Hematopoietic multipotent progenitor cell (in vitro differentiated cells): ENCODE results near the gene RALA. TPM values are rescaled to one million over a fixed set of nuclear protein-coding genes. Genes with fewer than 3 reads are reported as not detected.
"Not testable (repeated sequence)": the region's sequence is repeated elsewhere in the genome, so short reads cannot be mapped to it uniquely, and the experiment has no call there.

Experiments used
- DNase-seq, 3 donors: peaks; one replicate each; pipeline ENCODE4 v3.0.0-alpha.2; 2011 to 2015; ENCODE audit warnings: low read depth in 2 of 3, low spot score in 2 of 3
- total RNA-seq: library from RNA; depleted of rRNA; stranded (reverse); fragments of >200 nt; gene quantifications from one replicate; pipeline ENCODE4 v1.2.3, GENCODE V29; 2012

RALA gene
- total RNA-seq, 1 donor: 8.3 TPM

DNA sequence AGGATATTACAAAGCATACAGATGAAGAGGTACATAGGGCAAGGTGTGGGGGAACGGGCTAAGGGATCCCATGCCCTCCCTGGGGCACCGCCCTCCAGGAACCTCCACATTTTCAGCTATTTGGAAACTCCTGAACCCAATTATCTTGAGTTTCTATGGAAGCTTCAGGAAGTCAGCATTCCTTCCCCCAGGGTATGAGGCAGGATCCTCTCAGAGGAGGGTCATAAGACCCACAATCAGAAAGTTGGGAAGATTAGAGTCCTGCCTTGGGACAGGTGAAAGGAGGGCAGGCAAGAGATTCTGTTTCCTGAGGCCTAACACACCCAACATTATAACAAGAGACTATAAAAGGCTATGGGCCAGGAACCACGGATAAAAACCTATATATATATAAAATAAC is 98.0 kb downstream of the RALA start:
- no peak for DNase-seq

DNA sequence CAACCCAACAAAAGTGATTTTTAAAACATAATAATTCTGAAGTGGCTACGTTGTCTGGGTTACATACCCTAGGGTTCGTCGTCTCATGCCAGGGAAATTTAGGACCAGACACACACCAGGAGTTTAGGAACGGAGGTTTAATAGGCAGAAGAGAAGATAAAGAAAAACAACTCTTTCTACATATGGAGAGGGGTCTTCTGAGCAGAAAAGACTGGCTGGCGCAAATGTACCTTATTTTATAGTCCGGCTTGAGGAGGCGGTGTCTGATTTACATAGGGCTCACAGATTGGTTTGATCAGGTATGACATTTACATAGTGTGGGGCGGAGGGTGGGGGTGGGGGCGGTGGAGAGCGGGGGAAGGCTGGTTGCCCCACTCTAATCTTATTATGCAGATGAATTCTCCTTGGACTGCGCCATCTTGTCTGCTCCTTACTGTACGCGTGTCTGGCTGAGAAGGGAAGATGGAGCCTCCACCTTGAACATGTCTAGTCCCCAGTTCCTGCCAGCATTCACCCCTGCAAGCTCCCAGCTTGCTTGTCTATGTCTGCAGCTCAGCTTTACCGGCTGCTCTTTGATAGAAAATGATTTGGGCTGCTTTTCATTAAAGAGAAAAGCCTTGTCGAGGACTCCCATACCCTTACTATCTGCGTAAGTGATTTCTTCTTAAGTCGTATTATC is 98.7 kb downstream of the RALA start:
- DNase-seq: no peak

DNA sequence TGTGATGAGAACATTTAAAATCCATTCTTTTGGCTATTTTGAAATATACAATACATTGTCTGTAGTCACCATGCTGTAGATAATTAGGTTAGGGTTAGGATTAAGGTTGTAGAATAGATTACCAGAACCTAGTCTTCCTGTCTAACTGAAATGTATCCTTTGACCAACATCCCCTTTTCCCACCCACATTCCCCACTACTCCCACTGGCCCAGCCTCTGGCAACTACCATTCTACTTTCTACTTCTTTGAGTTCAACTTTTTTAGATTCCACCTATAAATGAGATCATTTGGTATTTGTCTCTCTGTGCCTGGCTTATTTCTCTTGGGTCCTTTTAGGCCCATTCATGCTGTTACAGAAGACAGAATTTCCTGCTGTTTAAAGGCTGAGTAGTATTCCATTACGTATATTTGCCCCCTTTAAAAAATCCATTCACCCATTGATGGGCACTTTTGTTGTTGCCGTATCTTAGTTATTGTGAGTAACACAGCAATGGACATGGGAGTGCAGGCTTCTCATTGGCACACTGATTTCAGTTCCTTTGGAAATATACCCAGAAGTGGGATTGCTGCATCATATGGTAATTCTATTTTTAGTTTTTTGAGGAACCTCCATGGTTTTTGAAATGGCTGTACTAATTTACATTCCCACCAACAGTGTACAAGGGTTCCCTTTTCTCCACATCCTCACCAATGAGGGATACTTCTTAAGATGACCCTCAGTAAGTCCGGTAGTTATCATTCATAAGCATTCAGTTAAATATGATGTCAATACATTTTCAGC is 104.0 kb downstream of the RALA start:
- DNase-seq: no peak

DNA sequence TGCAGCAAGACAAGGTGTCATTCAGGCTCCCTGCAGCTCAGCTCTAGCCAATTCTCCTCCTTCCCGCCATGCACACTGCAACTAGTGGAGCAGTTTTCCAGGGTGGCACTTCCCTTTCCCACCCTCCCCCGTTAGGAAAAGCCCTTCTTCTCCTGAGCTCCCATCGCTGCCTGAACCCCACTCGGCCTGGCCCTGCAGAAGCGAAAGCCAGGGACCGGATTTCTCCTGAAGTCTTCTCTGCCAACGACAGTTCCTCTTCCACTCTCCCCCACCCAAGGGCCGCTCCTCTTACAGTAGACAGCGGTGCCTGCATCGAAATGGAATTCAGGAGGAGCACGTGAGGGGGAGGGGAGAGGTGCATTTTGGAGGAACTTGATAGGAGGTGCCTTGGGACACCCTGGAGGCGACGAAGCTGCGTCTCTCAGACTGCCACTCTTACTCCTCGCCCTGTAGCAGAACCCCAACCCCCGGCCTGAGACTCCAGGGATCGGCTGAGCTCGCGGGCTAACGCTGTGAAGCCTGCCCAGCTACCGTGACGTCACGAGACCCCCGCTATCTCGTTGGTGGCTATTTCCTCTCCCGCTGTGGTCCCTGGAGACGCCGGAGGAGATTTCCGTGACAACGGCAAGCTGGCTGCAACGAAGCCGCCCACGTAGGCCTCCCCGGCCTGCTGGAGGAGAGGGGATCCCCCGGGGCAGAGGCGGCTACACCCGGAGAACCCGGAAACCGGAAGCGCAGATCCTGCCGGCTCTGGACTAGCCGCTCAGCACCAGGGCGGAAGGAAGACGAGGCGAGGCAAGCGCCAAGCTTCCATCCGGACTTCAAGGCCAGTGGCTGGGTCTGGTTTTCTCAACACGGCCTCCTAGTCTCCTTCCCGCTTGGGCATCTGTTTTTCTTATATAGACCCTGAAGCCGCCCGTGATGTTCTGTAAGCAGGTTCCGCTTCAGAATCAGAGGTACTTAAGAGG is 109.7 kb downstream of the RALA start:
- peak; percentile 79 to 97 (median 96) for DNase-seq

DNA sequence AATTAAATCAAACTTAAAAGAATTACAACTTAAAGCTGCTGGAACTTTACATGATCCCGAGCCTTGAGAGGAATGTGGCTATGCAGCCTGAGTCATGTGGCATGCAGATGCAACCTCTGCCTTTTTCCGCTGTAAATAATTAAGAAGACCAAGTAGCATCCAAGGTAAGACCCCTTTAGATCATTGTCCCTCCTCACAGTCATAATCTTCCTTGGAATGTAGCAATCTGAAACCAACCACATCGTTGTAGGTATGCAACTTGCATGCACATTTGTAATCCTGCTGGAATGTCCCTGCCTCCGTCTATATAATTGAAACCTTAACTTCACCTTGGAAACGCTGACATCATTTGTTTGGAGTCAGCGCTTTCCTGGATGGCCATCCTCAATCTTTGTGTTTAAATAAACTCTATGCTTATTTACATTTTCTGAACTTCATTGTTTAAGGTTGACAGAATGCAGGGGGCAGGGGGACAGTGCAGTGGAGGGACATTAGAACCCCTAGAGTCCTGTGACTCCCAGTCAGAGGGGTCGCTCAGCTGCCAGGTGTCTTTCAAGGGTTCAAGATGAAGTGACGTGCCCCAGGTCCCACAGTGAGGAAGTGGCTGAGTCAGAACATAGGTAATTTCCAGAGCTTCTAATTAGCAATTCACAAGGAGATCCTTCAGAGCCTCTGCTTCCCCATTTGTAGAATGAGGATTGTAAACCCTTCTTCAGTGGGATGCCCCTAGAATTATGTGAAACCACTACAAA is 110.7 kb downstream of the RALA start:
- DNase-seq: peak in 2 of 3 donors; percentile 14 to 42

DNA sequence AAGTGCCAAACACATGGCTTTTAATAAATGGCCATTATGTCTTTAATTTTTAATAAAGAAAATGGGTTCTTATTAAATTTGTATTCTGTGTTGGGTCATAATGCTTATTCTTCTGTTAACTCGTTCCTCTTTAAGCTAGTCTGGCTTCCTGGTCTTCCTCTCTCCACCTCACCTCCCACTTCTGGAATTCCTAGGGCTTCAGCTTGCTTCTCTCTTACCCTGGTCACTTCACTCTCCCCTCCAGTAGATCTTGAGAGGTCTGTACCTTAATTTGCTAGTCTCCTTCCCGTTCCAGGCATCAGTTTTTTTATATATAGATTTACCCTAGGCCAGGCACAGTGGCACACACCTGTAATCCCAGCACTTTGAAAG is 111.2 kb downstream of the RALA start:
- DNase-seq: no peak

DNA sequence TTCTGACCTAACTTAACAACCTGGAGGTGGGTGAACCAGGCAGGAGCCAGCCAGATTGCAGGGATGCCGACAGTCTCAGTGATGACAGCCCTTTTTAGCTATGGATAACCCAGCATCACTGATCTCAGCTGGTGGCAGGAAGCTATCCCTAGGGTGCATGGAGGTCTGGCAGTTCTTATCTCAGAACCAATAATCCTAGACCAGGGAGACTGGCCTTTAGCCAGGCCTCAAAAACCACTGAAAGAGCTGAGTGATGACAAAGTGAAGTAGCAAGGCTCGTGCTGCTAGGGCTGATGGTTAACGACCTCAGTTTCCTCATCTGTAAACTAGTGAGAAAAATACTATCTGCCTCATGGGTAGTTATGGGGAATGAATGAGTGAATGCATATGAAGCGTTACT is 112.5 kb downstream of the RALA start:
- no peak for DNase-seq

DNA sequence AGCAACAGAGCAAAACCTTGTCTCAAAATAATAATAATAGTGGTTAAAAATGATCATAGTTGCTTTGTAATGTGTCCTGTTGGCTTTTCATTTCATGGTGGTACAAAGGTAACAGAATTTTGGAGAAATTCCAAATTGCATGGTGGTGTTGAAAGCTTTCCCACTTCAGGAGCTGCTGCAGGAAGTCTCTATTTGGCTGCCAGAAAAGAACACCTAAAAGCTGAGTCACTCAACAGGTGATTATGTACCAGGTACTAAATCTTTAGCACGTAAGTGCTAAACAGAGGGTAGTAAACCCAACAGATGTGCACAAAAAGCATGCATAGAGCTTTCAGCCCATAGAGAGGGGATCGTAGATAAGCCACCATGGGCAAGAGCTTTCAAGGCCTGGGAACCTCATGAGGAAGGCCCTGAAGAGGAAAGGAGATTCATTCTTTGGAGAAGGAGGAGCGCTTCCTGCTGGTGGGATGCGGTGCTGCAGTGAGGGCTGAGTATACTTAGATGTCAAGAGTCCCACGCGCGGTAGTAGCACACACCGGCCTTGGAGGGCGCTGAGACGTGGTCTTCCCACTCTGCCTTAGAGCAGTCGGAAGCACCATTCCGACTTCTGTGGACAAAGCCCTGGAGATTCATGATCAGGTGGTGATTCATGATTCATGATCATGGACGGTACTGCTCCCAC is 118.7 kb downstream of the RALA start:
- DNase-seq: peak in 2 of 3 donors; percentile 24 to 53

DNA sequence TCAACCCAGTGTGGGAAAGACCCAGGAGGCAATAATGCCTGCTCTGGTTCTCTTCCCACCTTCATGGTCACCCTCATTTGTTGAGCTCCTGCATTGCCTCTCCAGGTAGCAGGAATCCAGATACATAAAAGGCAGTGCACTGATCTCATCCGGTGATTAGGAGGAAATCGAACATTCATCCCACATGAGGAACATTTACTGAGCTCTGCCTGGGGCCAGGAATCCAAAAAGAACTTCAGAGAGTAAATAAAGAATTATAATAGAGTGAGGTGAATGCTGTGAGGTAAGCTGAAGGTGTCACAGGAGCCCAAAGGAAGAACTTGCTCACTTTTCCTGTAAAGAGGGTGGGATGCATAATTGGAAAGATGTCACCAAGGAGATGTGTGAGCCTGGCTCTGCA is 121.2 kb downstream of the RALA start:
- DNase-seq: no peak

DNA sequence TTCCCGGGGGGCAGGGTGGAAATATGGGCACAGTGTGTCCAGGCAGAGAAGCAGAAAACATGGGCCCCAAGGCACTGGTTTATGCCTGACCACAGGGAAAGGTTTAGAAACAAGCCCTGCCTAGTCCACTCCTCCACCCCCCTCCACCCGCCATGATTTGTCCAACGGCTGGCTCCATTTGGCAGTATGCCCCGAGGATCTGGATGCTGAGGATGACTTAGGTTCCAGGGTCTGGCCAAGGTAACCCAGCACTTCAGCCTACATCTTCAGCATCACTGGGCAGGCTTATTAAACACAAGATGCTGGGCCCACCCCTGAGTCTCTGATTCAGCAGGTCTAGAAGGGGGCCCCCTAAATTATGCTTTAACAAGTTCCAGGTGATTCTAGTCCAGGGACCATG is 121.9 kb downstream of the RALA start:
- no peak for DNase-seq

DNA sequence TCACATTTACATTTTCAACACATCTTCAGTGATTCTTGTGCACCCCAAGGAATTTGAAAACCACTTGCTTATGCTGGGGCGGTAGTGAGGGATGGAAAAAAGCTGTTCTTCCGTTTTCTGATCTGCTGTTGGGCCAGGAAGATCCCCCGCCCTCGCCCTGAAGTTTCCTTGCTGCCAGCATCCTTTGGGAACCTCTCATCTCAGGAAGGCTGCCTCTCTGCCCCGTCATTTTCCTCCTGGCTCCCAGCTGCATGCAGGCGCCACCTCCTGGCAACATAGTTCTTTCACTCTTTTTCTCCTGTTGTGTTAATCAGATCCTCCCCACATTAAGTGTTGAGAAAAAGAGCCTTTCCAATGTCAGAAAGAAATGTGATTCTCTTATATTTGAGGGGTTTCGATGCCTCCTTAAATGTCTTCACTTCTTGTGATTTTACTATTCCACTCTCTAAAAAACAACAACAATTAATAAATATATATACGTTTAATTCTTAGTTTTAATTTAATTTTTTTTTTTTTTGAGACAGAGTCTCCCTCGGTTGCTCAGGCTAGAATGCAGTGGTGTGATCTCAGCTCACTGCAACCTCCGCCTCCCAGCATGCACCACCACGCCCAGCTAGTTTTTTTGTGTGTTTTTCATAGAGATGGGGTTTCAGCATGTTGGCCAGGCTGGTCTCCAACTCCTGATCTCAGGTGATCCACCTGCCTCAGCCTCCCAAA is 122.9 kb downstream of the RALA start:
- peak in 2 of 3 donors; percentile 55 to 73 for DNase-seq

DNA sequence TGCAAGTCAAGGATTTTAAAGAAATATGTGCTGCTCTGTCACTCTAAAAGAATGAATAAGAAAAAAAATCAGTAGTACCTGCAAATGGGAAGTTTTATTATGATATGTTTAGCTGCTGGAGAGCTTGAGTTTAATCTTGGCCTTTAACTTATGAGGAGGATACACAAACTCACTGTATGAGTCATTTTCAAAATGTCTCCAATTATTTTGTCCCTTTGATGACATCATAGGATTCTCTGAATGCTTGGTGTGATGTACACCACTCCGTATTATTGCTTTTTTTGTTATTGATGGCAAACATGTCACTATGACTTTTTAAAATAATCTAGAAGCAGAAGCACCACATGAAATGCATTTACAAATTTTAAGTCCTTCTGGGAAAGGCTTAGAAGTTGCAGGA is 125.8 kb downstream of the RALA start:
- DNase-seq: no peak

DNA sequence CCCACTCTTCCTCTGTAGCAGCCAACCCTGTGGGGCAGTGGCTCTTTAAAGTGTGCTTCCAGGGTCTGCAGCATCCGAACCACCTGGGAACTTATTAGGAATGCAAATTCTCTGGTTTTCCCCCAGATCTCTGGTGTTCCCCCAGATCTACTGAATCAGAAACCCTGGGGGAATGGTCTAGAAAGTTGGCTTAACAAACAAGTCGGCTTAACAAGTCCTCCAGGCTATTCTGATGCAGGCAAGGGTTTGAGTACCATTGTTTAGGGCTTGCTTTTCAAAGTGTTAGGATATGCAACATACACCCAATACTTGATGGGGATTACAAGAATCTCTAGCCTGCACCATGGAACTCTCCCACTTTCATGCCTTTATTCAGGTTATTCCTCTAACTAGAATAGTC is 126.3 kb downstream of the RALA start:
- no peak for DNase-seq

DNA sequence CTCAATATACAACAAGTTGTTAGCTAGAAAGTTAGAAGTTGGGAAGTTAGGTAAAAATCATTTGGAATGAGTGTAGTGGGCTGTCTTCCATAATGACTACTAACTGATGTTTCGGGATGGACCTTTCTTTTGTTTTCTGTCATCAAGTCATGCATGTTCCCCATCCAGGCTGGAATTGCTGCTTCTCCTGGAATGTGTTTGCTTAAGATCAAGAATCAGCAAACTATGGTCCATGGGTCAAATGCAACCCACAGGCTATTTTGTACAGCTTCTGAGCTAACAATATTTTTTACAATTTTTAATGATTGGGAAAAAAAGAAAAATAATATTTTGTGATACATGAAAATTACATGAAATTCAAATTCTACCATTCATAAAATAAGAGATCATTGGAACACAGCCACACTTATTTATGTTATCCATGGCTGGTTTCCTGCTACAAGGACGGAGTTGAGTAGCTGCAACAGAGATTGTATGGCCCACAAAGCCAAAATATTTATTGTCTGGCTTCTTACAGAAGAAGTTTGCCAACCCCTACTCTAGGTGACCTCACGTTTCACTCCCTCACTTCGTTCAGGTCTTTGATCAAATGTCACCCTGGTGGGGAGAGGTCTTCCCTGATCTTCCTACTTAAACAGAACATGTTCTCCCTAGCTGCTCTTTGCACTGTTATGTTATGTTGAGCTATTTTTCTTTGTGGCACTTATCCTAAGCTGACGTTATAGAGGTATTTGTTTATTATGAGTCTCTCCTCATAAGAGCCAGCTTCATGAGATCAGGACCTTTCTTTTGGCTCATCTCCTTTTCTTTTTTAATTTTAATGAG is 127.1 kb downstream of the RALA start:
- DNase-seq: no peak

DNA sequence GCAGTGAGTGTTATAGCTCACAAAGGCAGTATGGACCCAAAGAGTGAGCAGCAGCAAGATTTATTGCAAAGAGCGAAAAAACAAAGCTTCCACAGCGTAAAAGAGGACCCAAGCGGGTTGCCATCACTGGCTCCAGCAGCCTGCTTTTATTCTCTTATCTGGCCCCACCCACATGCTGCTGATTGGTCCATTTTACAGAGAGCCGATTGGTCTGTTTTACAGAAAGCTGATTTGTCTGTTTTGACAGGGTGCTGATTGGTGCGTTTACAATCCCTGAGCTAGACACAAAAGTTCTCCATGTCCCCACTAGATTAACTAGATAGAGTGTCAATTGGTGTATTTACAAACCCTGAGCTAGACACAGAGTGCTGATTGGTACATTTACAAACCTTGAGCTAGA is 129.9 kb downstream of the RALA start:
- not testable (repeated sequence) for DNase-seq

DNA sequence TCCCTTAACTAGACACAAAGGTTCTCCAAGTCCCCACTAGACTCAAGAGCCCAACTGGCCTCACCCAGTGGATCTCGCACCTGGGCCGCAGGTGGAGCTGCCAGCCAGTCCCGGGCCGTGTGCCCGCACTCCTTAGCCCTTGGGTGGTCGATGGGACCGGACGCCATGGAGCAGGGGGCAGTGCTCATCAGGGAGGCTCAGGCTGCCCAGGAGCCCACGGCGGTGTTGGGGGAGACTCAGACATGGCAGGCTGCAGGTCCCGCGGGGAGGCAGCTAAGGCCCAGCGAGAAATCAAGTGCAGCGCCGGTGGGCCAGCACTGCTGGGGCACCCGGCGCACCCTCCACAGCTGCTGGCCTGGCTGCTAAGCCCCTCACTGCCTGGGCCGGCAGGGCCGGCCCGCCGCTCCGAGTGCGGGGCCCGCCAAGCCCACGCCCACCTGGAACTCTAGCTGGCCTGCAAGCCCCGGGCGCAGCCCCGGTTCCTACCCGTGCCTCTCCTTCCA is 130.5 kb downstream of the RALA start:
- no peak for DNase-seq

DNA sequence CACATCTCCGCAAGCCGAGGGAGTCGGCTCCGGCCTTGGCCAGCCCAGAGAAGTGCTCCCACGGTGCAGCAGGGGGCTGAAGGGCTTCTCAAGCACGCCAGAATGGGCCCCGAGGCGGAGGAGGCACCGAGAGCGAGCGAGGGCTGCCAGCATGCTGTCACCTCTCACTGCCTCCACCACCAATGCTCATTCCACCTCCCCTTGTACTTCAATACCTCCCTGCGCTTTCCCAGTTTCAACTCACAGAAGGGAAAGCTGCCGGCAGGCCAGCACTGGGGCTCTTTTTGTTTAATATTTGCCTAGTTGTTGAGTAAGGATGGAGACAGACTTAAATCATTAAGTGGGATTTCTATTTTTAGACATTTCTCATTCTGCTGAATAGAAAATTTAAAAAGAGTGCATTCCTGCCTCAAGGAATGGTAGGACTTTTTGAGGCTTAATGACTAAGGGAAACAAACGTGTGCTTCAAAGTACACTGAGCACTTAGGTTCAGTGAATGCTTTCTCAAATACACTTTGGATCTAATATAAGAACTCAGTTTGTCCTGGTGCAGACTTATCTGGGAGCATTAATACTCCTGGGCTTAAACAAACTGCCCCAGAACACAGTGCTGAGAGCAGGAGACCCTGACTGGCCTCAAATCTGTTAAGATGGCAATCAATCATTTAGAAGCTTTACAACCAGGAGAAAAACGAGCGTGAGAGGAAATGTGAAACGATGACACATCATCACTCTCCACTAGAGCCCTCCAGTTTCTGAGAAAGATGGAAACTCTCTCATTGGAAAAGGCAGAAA is 131.2 kb downstream of the RALA start:
- DNase-seq: peak in 2 of 3 donors; percentile 22 to 24
